Epidermal melanocyte (primary cell): ENCODE results near the gene NKD2.
A peak's percentile ranks its signal among the peaks of the same experiment; 100 is the strongest.
"Not testable (repeated sequence)": the region's sequence is repeated elsewhere in the genome, so short reads cannot be mapped to it uniquely, and the experiment has no call there.

Source experiments
- DNase-seq: peaks from one replicate; pipeline ENCODE4 v3.0.0; 2011; ENCODE audit warnings: low spot score; ENCODE audit not compliant: insufficient read length

NKD2 gene

GRCh38 chr5:1008451-1009358, at the start of gene NKD2:
TSS of gene NKD2 (plus strand) at chr5:1008802. CDS start at chr5:1009058, 256 bp downstream.
- peak; percentile 78 for DNase-seq

DNA sequence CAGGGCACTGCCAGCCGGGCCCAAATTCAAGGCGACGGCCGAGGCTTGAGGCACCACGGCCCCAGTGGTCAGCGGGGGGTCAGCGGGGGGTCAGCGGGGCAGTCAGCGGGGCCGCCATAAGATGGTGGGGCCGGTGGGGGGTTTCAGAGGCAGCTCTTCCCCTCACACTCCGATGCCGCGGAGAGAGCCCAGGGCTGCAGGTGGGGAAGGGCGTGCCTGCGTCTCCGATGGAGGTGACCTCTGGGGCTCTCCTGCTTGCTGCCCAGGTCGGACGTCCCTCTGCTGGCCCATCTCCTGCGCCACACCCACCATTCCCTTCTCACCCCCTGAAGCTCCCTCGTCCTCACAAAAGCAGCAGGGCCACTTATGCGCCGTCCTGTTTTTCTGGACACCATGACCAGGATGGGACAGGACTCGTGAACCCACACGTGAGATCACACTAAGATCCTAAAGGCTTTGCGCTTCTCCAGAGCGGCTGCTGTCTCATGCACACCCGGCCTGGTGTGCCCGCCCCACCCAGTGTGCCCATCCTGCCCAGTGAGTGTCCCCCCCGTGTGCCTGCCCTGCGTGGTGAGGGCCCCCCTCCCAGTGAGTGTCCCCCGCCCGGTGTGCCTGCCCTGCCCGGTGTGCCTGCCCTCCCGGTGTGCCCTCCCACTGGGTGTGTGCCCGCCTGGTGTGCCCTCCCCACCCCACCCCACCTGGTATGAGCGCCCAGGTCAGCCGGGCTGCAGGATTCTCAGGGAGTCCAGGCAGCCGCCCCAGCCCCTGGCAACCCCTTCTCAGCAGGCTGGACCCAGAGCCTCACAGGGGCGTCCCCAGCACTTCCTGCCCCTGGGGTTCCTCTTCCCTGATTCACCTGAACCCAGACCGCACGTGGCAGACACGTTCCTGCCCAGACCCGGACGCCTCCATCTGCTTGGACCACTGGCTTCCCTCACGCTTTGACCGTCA, 48.7 kb upstream of the NKD2 start:
- DNase-seq: no peak

- DNase-seq: no peak
Observed at GRCh38 chr5:960551-960950, 48.1 kb upstream of the NKD2 start.

DNA sequence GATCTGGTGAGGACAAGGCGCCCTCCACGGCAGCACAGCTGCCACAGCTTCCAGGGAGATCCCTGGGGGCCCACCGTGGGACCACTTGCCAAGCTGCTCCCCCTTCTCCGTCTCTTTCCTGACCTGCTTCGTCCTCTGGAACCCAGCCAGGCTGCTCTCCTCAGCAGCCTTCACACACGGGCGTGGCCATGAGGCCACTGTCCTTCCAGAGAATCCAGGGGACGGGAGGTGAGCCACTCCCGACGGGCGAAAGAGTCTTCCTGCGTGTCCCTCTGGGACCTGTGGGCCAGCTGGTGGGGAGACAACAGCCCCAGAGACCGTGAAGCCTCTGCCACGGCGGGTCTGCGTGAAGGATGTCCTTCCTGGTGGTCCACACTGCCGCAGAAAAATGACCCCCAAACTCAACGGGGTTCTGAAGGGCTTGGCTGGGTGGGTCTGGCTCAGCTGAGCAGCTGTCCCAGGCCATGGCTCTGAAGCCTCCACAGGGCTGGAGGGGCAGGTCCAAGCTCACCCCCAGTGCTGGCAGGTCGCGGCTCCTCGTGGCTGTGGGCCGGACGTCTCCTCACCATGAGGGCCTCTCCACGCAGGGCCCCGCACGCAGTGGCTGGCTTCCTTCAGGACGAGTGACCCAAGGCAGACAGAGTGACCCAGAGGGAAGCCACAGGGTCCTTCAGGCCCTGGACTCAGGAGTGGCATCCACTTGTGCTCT, 47.4 kb upstream of the NKD2 start:
- no peak for DNase-seq

GRCh38 chr5:961711-962240, 46.8 kb upstream of the NKD2 start:
- no peak for DNase-seq

DNA sequence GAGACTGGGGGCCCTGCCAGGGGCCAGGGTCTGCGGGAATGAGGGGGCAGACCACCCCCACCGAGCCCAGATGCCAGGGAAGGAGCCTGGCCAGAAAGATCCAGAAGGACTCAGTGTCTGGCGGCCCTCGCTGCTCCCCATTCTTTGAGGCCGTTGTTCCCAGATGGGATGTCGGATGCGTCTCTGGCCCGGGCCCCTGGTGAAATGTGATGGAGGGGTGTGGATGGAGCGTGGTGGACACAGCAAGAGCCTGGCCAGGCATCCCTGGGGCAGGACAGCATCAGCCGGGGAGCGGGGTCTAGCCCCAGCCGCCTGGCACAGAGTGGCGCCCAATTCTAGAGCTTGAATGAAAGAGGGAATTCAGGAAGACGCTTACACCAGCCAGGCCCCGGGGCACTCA, 46.2 kb upstream of the NKD2 start:
- no peak for DNase-seq

GRCh38 chr5:962801-963200, 45.8 kb upstream of the NKD2 start:
- DNase-seq: no peak

GRCh38 chr5:963310-963672, 45.3 kb upstream of the NKD2 start:
- no peak for DNase-seq

- DNase-seq: no peak
Observed at GRCh38 chr5:963673-964531, 44.7 kb upstream of the NKD2 start.

- no peak for DNase-seq
Observed at GRCh38 chr5:964821-965220, 43.8 kb upstream of the NKD2 start.

- no peak for DNase-seq
Observed at GRCh38 chr5:965604-966344, 42.8 kb upstream of the NKD2 start.

DNA sequence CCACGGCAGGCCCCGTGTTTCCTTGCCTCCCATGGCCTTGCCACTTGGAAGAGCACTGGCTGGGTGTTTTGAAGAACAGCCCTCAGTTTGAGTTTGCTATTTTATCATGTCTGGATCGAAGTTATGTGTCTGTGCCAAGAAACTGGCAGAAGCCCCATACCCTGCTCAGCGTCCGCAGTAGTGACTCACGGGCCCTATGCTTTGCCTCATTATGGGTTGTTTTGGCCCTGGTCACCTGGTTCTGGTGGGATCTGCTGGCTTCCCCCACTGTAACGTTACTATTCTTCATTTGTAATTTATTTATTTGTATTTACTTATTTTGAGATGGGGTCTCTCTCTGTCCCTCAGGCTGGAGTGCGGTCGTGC, 42.3 kb upstream of the NKD2 start:
- DNase-seq: no peak

- no peak for DNase-seq
Observed at GRCh38 chr5:966941-967340, 41.7 kb upstream of the NKD2 start.

GRCh38 chr5:968881-969280, 39.7 kb upstream of the NKD2 start:
- DNase-seq: no peak

DNA sequence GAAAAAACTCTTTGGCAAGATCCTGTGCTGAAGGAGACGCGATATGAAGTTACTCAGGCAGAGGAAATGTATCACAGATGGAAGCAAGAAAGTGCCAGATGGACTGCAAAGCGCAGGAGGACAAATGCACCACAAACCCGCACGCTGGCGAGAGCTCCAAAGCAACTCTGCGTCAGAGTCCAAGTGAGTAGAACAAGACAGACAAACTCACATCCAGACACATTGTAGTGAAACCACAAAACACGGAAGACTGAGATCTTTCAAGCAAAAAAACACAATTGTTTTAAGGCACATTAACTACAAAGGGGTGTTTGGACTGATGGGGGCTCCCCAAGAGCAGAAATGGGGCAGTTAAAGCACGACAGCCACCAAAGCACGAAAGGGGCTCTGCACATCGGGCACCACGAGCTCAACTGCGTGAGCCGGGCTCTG, 39.2 kb upstream of the NKD2 start:
- DNase-seq: peak; percentile 30

DNA sequence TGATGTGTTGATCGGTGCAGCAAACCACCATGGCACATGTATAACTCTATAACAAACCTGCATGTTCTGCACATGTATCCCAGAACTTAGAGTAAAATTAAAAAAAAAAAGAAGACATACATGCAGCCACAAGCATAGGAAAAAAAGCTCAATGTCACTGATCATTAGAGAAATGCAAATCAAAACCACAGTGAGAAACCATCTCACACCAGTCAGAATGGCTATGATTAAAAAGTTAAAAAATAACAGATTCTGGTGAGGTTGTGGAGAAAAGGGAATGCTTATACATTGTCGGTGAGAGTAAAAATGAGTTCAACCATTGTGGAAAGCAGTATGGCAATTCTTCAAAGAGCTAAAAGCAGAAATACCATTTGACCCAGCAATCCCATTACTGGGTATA, 36.0 kb upstream of the NKD2 start:
- DNase-seq: not testable (repeated sequence)

DNA sequence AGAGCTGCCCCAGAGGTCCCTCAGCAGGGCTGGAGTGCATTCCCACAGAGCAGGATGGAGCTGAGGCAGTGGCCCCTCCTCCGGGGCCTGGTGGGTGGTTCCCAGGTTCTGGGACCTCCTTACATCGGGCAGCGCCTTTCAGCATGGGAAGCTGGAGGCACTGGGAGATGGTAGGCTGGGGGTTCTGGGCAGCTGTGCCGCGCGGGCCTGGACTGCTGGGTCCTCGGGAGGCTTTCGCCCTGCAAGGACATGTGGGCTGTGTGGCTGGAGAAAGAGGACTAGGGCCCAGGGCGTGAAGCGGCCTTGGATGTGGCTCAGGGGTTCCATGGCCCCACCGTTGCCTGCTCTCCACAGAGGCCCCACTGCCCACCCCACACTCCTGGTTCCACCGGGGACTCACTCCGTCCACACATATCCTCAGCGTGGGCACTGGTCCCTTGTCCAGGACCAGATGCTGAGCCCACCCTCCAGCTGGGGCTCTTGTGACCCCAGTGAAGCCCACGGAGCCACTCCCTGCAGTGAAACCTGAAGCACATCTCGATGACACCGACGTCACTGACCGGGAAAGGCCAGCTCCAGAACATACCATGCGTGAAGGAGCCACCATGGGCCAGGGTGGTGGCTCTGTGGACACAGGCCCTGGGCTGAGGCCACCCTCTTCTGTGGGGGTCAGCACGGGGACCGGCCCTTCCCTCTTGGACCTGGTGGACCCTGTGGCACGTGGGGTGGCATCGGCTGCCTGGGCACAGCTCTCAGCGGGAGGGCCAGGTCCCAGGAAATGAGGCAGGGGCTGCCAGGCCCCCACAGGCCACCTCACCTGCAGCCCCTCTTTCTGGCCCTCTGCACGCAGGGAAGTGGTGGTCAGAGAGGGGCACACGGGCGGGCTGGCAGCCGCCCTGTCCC, 31.5 kb upstream of the NKD2 start:
- DNase-seq: no peak

- no peak for DNase-seq
Observed at GRCh38 chr5:978054-978453, 30.5 kb upstream of the NKD2 start.

GRCh38 chr5:978693-979092, 29.9 kb upstream of the NKD2 start:
- DNase-seq: no peak
